Nephron (organoid): ENCODE measurements around the gene AQP5.
A peak's percentile ranks its signal among the peaks of the same experiment; 100 is the strongest.

Source experiments
- H3K27ac Mint-ChIP-seq, 3 experiments: 2 replicates each; pipeline ENCODE4 v1.8.0; 2020; ENCODE audit warnings: mixed read lengths in 3 of 3, mild to moderate bottlenecking in 2 of 3, moderate library complexity in 1 of 3
- H3K27me3 Mint-ChIP-seq: 2 replicates; pipeline ENCODE4 v1.8.0; 2021; ENCODE audit warnings: low read depth, mild to moderate bottlenecking, moderate library complexity, mixed read lengths
- H3K36me3 Mint-ChIP-seq: 2 replicates; pipeline ENCODE4 v1.8.0; 2020; ENCODE audit warnings: low read depth, mixed read lengths
- H3K4me1 Mint-ChIP-seq: 2 replicates; pipeline ENCODE4 v1.8.0; 2020; ENCODE audit warnings: mixed read lengths
- H3K4me3 Mint-ChIP-seq, 3 experiments: 2 replicates each; pipeline ENCODE4 v1.8.0; 2020; ENCODE audit warnings: mild to moderate bottlenecking in 3 of 3, mixed read lengths in 3 of 3, moderate library complexity in 2 of 3
- H3K9me3 Mint-ChIP-seq: 2 replicates; pipeline ENCODE4 v1.8.0; 2020; ENCODE audit warnings: mixed read lengths
- CTCF ChIP-seq, 3 experiments: fragments of 200-600 bp; sonication (generic); IDR thresholded peaks; one replicate each; pipeline ENCODE4 v1.5.0; 2021; ENCODE audit warnings: antibody characterized with exemption in 3 of 3; ENCODE audit not compliant: unreplicated experiment in 3 of 3

The AQP5 gene

GRCh38 chr12:49970658-49971057 is 9.0 kb downstream of the AQP5 start:
- TF ChIP-seq CTCF (IDR thresholded peaks at IDR 0.05; ENCODE audit: unreplicated experiment in 3 of 3): no peak
- H3K4me1 Mint-ChIP-seq: peaks cover 8% of the 10 kb centered on the region
- H3K4me3 Mint-ChIP-seq: no peak overlapping the region
- peaks cover 26% of the 10 kb centered on the region for H3K27me3 Mint-ChIP-seq
- H3K9me3 Mint-ChIP-seq: no peaks in the 10 kb centered on the region
- H3K27ac Mint-ChIP-seq: no peak overlapping the region
- no peaks in the 10 kb centered on the region for H3K36me3 Mint-ChIP-seq

- Mint-ChIP-seq H3K9me3 (no peaks in the 10 kb centered on the region), H3K36me3 (no peaks in the 10 kb centered on the region), H3K27me3 (peaks cover 23% of the 10 kb centered on the region), H3K4me1 (peaks cover 8% of the 10 kb centered on the region), H3K4me3 (no peak overlapping the region), H3K27ac (no peak overlapping the region)
- TF ChIP-seq CTCF (IDR thresholded peaks at IDR 0.05; ENCODE audit: unreplicated experiment in 3 of 3): no peak
Measured at GRCh38 chr12:49971141-49971540, 9.5 kb downstream of the AQP5 start.

DNA sequence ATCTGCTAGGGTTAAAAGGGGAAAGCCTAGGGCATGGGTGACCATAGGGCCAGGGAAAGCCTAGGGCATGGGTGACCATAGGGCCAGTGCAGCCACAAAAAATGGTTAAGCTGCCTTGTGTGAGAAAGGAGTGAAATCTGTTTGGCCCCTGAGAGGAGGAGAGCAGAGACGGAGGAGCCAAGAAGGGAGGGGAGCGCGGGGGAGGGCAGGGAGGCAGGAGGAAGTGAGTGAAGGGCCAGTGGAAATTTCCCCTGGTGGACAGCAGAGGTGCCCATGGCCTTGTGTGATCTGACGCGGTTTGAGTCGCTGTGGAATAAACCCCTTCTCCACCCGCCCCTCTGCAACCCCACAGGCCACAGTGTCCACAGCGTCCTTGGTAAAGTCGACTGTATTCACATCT is 10.5 kb downstream of the AQP5 start:
- H3K9me3 Mint-ChIP-seq: no peaks in the 10 kb centered on the region
- H3K27ac Mint-ChIP-seq: peak overlapping the region in 2 of 3 experiments; percentile 65 to 91
- H3K36me3 Mint-ChIP-seq: no peaks in the 10 kb centered on the region
- no peak for TF ChIP-seq CTCF (IDR thresholded peaks at IDR 0.05; ENCODE audit: unreplicated experiment in 3 of 3)
- peak overlapping the region in 1 of 3 experiments; percentile 12 for H3K4me3 Mint-ChIP-seq
- H3K4me1 Mint-ChIP-seq: peaks cover 8% of the 10 kb centered on the region
- peaks cover 17% of the 10 kb centered on the region for H3K27me3 Mint-ChIP-seq

DNA sequence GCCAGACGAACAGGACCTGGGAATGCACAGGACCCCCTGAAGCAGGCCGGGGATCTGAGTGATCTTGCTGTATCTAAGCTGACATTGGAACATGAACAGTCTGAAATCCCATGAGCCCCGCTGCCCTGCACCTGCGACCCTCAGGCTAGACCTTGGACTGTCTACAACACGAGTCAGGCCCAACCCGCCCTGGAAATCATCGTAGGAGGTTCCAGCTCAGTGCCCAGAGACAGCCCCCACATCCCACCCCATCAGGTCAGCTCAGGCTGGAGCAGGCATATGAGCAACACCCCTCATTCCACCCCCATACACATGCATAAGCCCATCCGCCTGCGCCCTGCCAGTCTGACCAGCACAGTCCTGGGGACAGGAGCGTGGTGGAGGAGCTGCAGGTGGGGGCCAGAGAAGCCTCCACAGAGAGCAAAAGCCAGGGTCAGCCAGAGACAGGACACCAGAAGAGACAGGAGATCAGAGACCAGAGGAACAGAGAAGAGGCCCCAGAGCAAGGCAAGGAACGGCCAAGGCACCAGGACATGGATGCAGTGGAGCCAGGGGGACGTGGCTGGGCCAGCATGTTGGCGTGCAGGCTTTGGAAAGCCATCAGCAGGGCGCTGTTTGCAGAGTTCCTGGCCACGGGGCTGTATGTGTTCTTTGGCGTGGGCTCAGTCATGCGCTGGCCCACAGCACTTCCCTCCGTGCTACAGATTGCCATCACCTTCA is 11.1 kb downstream of the AQP5 start, which contains the start of gene AQP6:
AQP6 (plus strand) TSS at position 307 of the 720 bp plus-strand sequence; CDS start at position 534, 227 bp downstream.
- Mint-ChIP-seq H3K27me3 (peaks cover 11% of the 10 kb centered on the region), H3K36me3 (no peaks in the 10 kb centered on the region), H3K27ac (peak within 1 kb of the TSS in 2 of 3 experiments; percentile 65 to 91), H3K4me3 (peak within 1 kb of the TSS in 2 of 3 experiments; percentile 69 to 82), H3K9me3 (no peaks in the 10 kb centered on the region), H3K4me1 (peaks cover 8% of the 10 kb centered on the region)
- no peak for TF ChIP-seq CTCF (IDR thresholded peaks at IDR 0.05; ENCODE audit: unreplicated experiment in 3 of 3)

- TF ChIP-seq CTCF (IDR thresholded peaks at IDR 0.05; ENCODE audit: unreplicated experiment in 3 of 3): no peak
- Mint-ChIP-seq H3K27ac (peak overlapping the region in 1 of 3 experiments; percentile 48), H3K4me1 (peaks cover 13% of the 10 kb centered on the region), H3K4me3 (peak overlapping the region in 1 of 3 experiments; percentile 40), H3K27me3 (peaks cover 11% of the 10 kb centered on the region), H3K9me3 (no peaks in the 10 kb centered on the region), H3K36me3 (no peaks in the 10 kb centered on the region)
Measured at GRCh38 chr12:49973361-49973830, 11.7 kb downstream of the AQP5 start.
